CD14-positive monocyte (primary cell): Measurements from ENCODE around the gene R3HCC1L. TPM values are rescaled to one million over a fixed set of nuclear protein-coding genes. Genes with fewer than 3 reads are reported as not detected.

Experiments
- DNase-seq, 3 donors: peaks; one replicate each; pipeline ENCODE4 v3.0.0-alpha.2; 2011 to 2022
- H2AFZ ChIP-seq: 2 replicates; pipeline ENCODE4 v1.6.0; 2012; ENCODE audit warnings: mild to moderate bottlenecking, low read depth, low read length, inconsistent platforms; ENCODE audit not compliant: insufficient read depth, poor library complexity, severe bottlenecking
- H3K27ac ChIP-seq, 2 donors: 1 replicate in 1 of 2; 2 replicates in 1 of 2; pipeline ENCODE4 v1.5.1; 2012 to 2013; ENCODE audit warnings: low read length in 2 of 2, control low read depth in 1 of 2, inconsistent platforms in 1 of 2, low read depth in 1 of 2, mild to moderate bottlenecking in 1 of 2
- H3K27me3 ChIP-seq, 2 donors: one replicate each; pipeline versions ENCODE4 v1.6.0 to v1.6.1; 2011 to 2013; ENCODE audit warnings: low read length in 2 of 2; ENCODE audit not compliant: control insufficient read depth in 2 of 2, insufficient read depth in 2 of 2
- H3K36me3 ChIP-seq, 2 donors: replicated peaks in 1 of 2; 1 replicate in 1 of 2; 2 replicates in 1 of 2; pipeline versions ENCODE4 v1.5.1 to v1.6.1; 2012 to 2013; ENCODE audit warnings: low read length in 2 of 2, control low read depth in 1 of 2, inconsistent platforms in 1 of 2, mild to moderate bottlenecking in 1 of 2; ENCODE audit not compliant: insufficient read depth in 2 of 2, control insufficient read depth in 1 of 2
- H3K4me1 ChIP-seq, 2 donors: 1 replicate in 1 of 2; 2 replicates in 1 of 2; pipeline versions ENCODE4 v1.5.1 to v1.6.1; 2012 to 2013; ENCODE audit warnings: low read length in 2 of 2, control low read depth in 1 of 2, inconsistent platforms in 1 of 2, mild to moderate bottlenecking in 1 of 2, moderate library complexity in 1 of 2; ENCODE audit not compliant: insufficient read depth in 2 of 2, control insufficient read depth in 1 of 2
- H3K4me2 ChIP-seq: replicated peaks from 2 replicates; pipeline ENCODE3; 2012; ENCODE audit warnings: low read length, moderate library complexity, mild to moderate bottlenecking; ENCODE audit not compliant: poor library complexity, severe bottlenecking; ENCODE audit errors: extremely low read depth
- H3K4me3 ChIP-seq, 3 experiments: fragments of 200-600 bp in 1 of 3; sonication (generic) in 1 of 3; replicated peaks in 1 of 3; 1 replicate in 2 of 3; 2 replicates in 1 of 3; pipeline ENCODE4 v1.5.1; 2011 to 2013; ENCODE audit warnings: low read length in 3 of 3, mild to moderate bottlenecking in 3 of 3, control low read depth in 2 of 3, low read depth in 2 of 3, inconsistent platforms in 1 of 3, moderate library complexity in 1 of 3
- H3K79me2 ChIP-seq: 2 replicates; pipeline ENCODE4 v1.6.0; 2012; ENCODE audit warnings: mild to moderate bottlenecking, control low read depth, inconsistent platforms, low read length, moderate library complexity; ENCODE audit not compliant: insufficient read depth
- H3K9ac ChIP-seq: 2 replicates; pipeline ENCODE4 v1.6.0; 2017; ENCODE audit warnings: low read length, mild to moderate bottlenecking; ENCODE audit not compliant: insufficient read depth, poor library complexity, severe bottlenecking
- H3K9me3 ChIP-seq, 2 donors: replicated peaks in 1 of 2; 1 replicate in 1 of 2; 2 replicates in 1 of 2; pipeline versions ENCODE4 v1.5.1 to v1.6.1; 2012 to 2013; ENCODE audit warnings: low read length in 2 of 2, control low read depth in 1 of 2; ENCODE audit not compliant: control insufficient read depth in 1 of 2, insufficient read depth in 1 of 2
- H4K20me1 ChIP-seq: 2 replicates; pipeline ENCODE4 v1.6.0; 2012; ENCODE audit warnings: mild to moderate bottlenecking, low read length, control low read depth, moderate library complexity; ENCODE audit not compliant: insufficient read depth
- H3K27ac Mint-ChIP-seq, 7 donors: one replicate each; pipeline ENCODE4 v1.8.0; 2020; ENCODE audit warnings: mild to moderate bottlenecking in 7 of 7, mixed read lengths in 7 of 7, moderate library complexity in 6 of 7, inconsistent platforms in 2 of 7
- H3K27me3 Mint-ChIP-seq, 3 donors: one replicate each; pipeline ENCODE4 v1.8.0; 2021 to 2022; ENCODE audit warnings: low read depth in 3 of 3, mild to moderate bottlenecking in 3 of 3, mixed read lengths in 3 of 3, moderate library complexity in 3 of 3, inconsistent platforms in 1 of 3
- H3K36me3 Mint-ChIP-seq, 2 donors: one replicate each; pipeline ENCODE4 v1.8.0; 2020; ENCODE audit warnings: mixed read lengths in 2 of 2, inconsistent platforms in 1 of 2, mild to moderate bottlenecking in 1 of 2
- H3K4me1 Mint-ChIP-seq: one replicate; pipeline ENCODE4 v1.8.0; 2020; ENCODE audit warnings: mild to moderate bottlenecking, mixed read lengths
- H3K4me3 Mint-ChIP-seq, 2 donors: one replicate each; pipeline ENCODE4 v1.8.0; 2020; ENCODE audit warnings: mild to moderate bottlenecking in 2 of 2, mixed read lengths in 2 of 2, moderate library complexity in 1 of 2
- H3K9me3 Mint-ChIP-seq, 7 donors: one replicate each; pipeline ENCODE4 v1.8.0; 2020 to 2022; ENCODE audit warnings: mixed read lengths in 7 of 7, mild to moderate bottlenecking in 6 of 7, moderate library complexity in 6 of 7, inconsistent platforms in 2 of 7
- CTCF ChIP-seq: fragments of 200-600 bp; IDR thresholded peaks from one replicate; pipeline ENCODE4 v1.8.0; 2022; ENCODE audit warnings: antibody characterized with exemption, mild to moderate bottlenecking
- WGBS: methylation state at CpG from one replicate; pipeline ENCODE4 v1.1.5; 2013; ENCODE audit warnings: missing lambda C conversion rate; ENCODE audit not compliant: insufficient coverage; 5-methylcytosine and 5-hydroxymethylcytosine counted together
- intact Hi-C, 2 donors: fragments of 100-400 bp; cut with micrococcal nuclease; formaldehyde crosslinking; loops; one replicate each; pipeline versions ENCODE4 v1.15.0 to v1.15.1; 2023
- polyA plus RNA-seq, 3 donors: library from polyadenylated mRNA; depleted of rRNA in 1 of 3; unstranded in 2 of 3; stranded (reverse) in 1 of 3; fragments of 300-500 nt in 2 of 3; fragments of >200 nt in 1 of 3; fragmentation: Illumina TruSeq in 2 of 3; gene quantifications; 1 replicate in 2 of 3; 2 replicates in 1 of 3; pipeline ENCODE4 v1.2.3, GENCODE V29; 2012 to 2021

R3HCC1L gene
- polyA plus RNA-seq, 3 donors, result 2.6 to 13.8 (median 2.7) TPM

- Mint-ChIP-seq H3K36me3 (peaks cover 59 to 71% of the 10 kb centered on the region in 2 donors), H3K9me3 (no peaks in the 10 kb centered on the region), H3K27me3 (no peaks in the 10 kb centered on the region), H3K4me3 (no peak overlapping the region), H3K4me1 (no peaks in the 10 kb centered on the region), H3K27ac (no peak overlapping the region)
- H2AFZ ChIP-seq, result no peak overlapping the region
- WGBS, result no CpG with 5 or more reads among the region's 2 CpGs
- H3K9me3 ChIP-seq, result no peaks in the 10 kb centered on the region
- H3K9ac ChIP-seq, result no peak overlapping the region
- H3K4me2 ChIP-seq, result no peak overlapping the region
- H3K36me3 ChIP-seq, result peaks cover 56 to 100% of the 10 kb centered on the region in 2 donors
- TF ChIP-seq CTCF, result no peak
- H3K4me1 ChIP-seq, result no peaks in the 10 kb centered on the region
- DNase-seq, result no peak
- H3K27ac ChIP-seq, result no peak overlapping the region
- H4K20me1 ChIP-seq, result peaks cover 83% of the 10 kb centered on the region
- intact Hi-C loops, result no loop called here
- no peak overlapping the region for H3K4me3 ChIP-seq
- no peaks in the 10 kb centered on the region for H3K27me3 ChIP-seq
- peaks cover 12% of the 10 kb centered on the region for H3K79me2 ChIP-seq
Observed at GRCh38 chr10:98167191-98167590, 32.7 kb downstream of the R3HCC1L start.

GRCh38 chr10:98168147-98168546 is 33.7 kb downstream of the R3HCC1L start:
- Histone ChIP-seq H3K9me3 (no peaks in the 10 kb centered on the region), H3K4me3 (no peak overlapping the region), H3K36me3 (peaks cover 53 to 100% of the 10 kb centered on the region in 2 donors), H3K27me3 (no peaks in the 10 kb centered on the region), H4K20me1 (peaks cover 84% of the 10 kb centered on the region), H3K4me1 (no peaks in the 10 kb centered on the region), H3K4me2 (no peak overlapping the region), H3K27ac (no peak overlapping the region), H2AFZ (no peak overlapping the region), H3K79me2 (peaks cover 13% of the 10 kb centered on the region), H3K9ac (no peak overlapping the region)
- H3K27me3 Mint-ChIP-seq, result no peaks in the 10 kb centered on the region
- no peak overlapping the region for H3K27ac Mint-ChIP-seq
- H3K36me3 Mint-ChIP-seq, result peaks cover 55 to 71% of the 10 kb centered on the region in 2 donors
- no peaks in the 10 kb centered on the region for H3K4me1 Mint-ChIP-seq
- H3K4me3 Mint-ChIP-seq, result no peak overlapping the region
- TF ChIP-seq CTCF, result no peak
- WGBS, result 100% methylated on average over 2 of the region's 7 CpGs
- no peak for DNase-seq
- intact Hi-C loops, result no loop called here
- no peaks in the 10 kb centered on the region for H3K9me3 Mint-ChIP-seq
